ENCODE results near the gene PRKCB. TPM values are rescaled to one million over a fixed set of nuclear protein-coding genes. Genes with fewer than 3 reads are reported as not detected.

PRKCB gene
- total RNA-seq, 1 donor from 2014 or later: 28.7 TPM

- no peak for DNase-seq (ENCODE audit: low spot score)
- Mint-ChIP-seq H3K9me3 (ENCODE audit: unreplicated experiment) (no peaks in the 10 kb centered on the region), H3K4me3 (ENCODE audit: unreplicated experiment) (no peak overlapping the region), H3K27me3 (ENCODE audit: unreplicated experiment) (no peaks in the 10 kb centered on the region), H3K4me1 (ENCODE audit: unreplicated experiment) (peaks cover 2% of the 10 kb centered on the region), H3K36me3 (ENCODE audit: low read depth, unreplicated experiment) (no peaks in the 10 kb centered on the region), H3K27ac (ENCODE audit: unreplicated experiment) (no peak overlapping the region)
- no peak for TF ChIP-seq CTCF (IDR thresholded peaks at IDR 0.05; ENCODE audit: unreplicated experiment)
These were observed 104.3 kb downstream of the PRKCB start for GRCh38 chr16:23940111-23940510.

DNA sequence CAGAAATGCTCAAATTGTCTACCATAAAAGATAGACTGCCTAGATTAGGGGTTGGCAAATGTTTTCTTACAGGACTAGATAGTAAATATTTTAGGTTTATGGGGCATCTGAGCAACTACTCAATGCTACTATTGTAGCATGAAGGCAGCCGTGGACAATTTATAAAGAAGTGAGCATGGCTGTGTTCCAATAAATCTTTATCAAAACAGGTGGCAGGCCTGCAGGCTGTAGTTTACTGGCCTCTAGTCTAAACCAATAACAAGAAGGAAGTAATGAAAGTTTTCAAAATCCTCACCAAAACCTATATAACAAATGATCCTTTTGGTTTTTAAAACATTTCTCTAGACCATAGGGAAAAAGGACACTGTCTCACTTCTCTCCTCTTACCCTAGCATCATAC lies 105.2 kb downstream of the PRKCB start:
- TF ChIP-seq CTCF (IDR thresholded peaks at IDR 0.05; ENCODE audit: unreplicated experiment): no peak
- Mint-ChIP-seq H3K9me3 (ENCODE audit: unreplicated experiment) (no peaks in the 10 kb centered on the region), H3K4me3 (ENCODE audit: unreplicated experiment) (no peak overlapping the region), H3K4me1 (ENCODE audit: unreplicated experiment) (peaks cover 2% of the 10 kb centered on the region), H3K27me3 (ENCODE audit: unreplicated experiment) (no peaks in the 10 kb centered on the region), H3K27ac (ENCODE audit: unreplicated experiment) (no peak overlapping the region), H3K36me3 (ENCODE audit: low read depth, unreplicated experiment) (no peaks in the 10 kb centered on the region)
- DNase-seq (ENCODE audit: low spot score): no peak

DNA sequence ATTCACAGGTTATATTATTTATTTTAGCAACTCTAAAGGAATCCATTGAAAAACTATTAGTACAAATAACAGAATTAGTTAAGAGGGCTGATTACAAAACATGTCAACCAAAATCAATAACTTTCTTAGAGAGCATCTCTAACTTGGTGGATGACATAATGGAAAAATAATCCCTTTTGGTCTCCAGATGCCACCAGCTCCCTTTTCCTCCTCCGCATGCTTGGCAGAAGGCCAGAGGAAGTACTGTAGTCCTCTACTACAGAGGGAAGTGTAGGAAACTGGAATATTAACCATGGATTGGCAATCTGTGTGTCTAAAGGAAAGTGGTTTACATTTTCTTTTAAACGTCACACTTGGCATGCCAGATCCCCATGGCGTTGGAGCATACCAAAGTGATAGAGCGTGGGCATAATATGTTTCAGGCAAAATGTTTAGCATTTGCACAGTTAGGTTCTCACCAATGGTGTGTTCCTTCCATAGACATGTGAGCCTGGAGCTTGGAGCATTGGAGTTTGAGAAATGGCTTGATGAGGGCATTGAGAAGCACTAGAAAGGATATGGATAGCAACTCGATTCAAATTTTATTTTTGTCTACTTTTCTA lies 106.3 kb downstream of the PRKCB start:
- H3K27me3 Mint-ChIP-seq (ENCODE audit: unreplicated experiment): no peaks in the 10 kb centered on the region
- H3K4me1 Mint-ChIP-seq (ENCODE audit: unreplicated experiment): peaks cover 2% of the 10 kb centered on the region
- no peak overlapping the region for H3K4me3 Mint-ChIP-seq (ENCODE audit: unreplicated experiment)
- no peak overlapping the region for H3K27ac Mint-ChIP-seq (ENCODE audit: unreplicated experiment)
- H3K9me3 Mint-ChIP-seq (ENCODE audit: unreplicated experiment): no peaks in the 10 kb centered on the region
- no peak for TF ChIP-seq CTCF (IDR thresholded peaks at IDR 0.05; ENCODE audit: unreplicated experiment)
- no peaks in the 10 kb centered on the region for H3K36me3 Mint-ChIP-seq (ENCODE audit: low read depth, unreplicated experiment)
- no peak for DNase-seq (ENCODE audit: low spot score)

- no peak overlapping the region for H3K4me3 Mint-ChIP-seq (ENCODE audit: unreplicated experiment)
- DNase-seq (ENCODE audit: low spot score): no peak
- no peaks in the 10 kb centered on the region for H3K27me3 Mint-ChIP-seq (ENCODE audit: unreplicated experiment)
- H3K9me3 Mint-ChIP-seq (ENCODE audit: unreplicated experiment): no peaks in the 10 kb centered on the region
- H3K36me3 Mint-ChIP-seq (ENCODE audit: low read depth, unreplicated experiment): no peaks in the 10 kb centered on the region
- no peak overlapping the region for H3K27ac Mint-ChIP-seq (ENCODE audit: unreplicated experiment)
- TF ChIP-seq CTCF (IDR thresholded peaks at IDR 0.05; ENCODE audit: unreplicated experiment): no peak
- peaks cover 2% of the 10 kb centered on the region for H3K4me1 Mint-ChIP-seq (ENCODE audit: unreplicated experiment)
These were observed 107.8 kb downstream of the PRKCB start for GRCh38 chr16:23943604-23944003.

- H3K4me3 Mint-ChIP-seq (ENCODE audit: unreplicated experiment): no peak overlapping the region
- no peaks in the 10 kb centered on the region for H3K27me3 Mint-ChIP-seq (ENCODE audit: unreplicated experiment)
- no peaks in the 10 kb centered on the region for H3K9me3 Mint-ChIP-seq (ENCODE audit: unreplicated experiment)
- no peaks in the 10 kb centered on the region for H3K36me3 Mint-ChIP-seq (ENCODE audit: low read depth, unreplicated experiment)
- no peak for TF ChIP-seq CTCF (IDR thresholded peaks at IDR 0.05; ENCODE audit: unreplicated experiment)
- peaks cover 2% of the 10 kb centered on the region for H3K4me1 Mint-ChIP-seq (ENCODE audit: unreplicated experiment)
- no peak overlapping the region for H3K27ac Mint-ChIP-seq (ENCODE audit: unreplicated experiment)
- no peak for DNase-seq (ENCODE audit: low spot score)
These were observed 108.6 kb downstream of the PRKCB start for GRCh38 chr16:23944381-23944780.
